Parathyroid adenoma (tissue), 2 donors: ENCODE data around the gene DLGAP1.

Source experiments
- H2AFZ ChIP-seq: fragments of 300-600 bp; sonication (generic); one replicate; pipeline ENCODE4 v1.7.0; 2017; ENCODE audit warnings: antibody characterized with exemption, mild to moderate bottlenecking
- H3K27ac ChIP-seq: fragments of 300-600 bp; sonication (generic); one replicate; pipeline ENCODE4 v1.7.0; 2017
- H3K27me3 ChIP-seq: fragments of 300-600 bp; sonication (generic); one replicate; pipeline ENCODE4 v1.7.0; 2017; ENCODE audit warnings: low read length; ENCODE audit not compliant: control insufficient read depth, insufficient read depth
- H3K36me3 ChIP-seq: fragments of 300-600 bp; sonication (generic); one replicate; pipeline ENCODE4 v1.7.0; 2017; ENCODE audit warnings: low read length; ENCODE audit not compliant: control insufficient read depth, insufficient read depth
- H3K4me1 ChIP-seq: fragments of 300-600 bp; sonication (generic); one replicate; pipeline ENCODE4 v1.7.0; 2017; ENCODE audit warnings: control low read depth
- H3K4me2 ChIP-seq: fragments of 300-600 bp; sonication (generic); one replicate; pipeline ENCODE4 v1.7.0; 2017; ENCODE audit warnings: low read length
- H3K4me3 ChIP-seq: fragments of 300-600 bp; sonication (generic); one replicate; pipeline ENCODE4 v1.7.0; 2017; ENCODE audit warnings: low read depth, low read length
- H3K79me2 ChIP-seq: fragments of 300-600 bp; sonication (generic); one replicate; pipeline ENCODE4 v1.7.0; 2017; ENCODE audit warnings: control low read depth
- H3K9ac ChIP-seq: fragments of 300-600 bp; sonication (generic); one replicate; pipeline ENCODE4 v1.7.0; 2017; ENCODE audit warnings: mild to moderate bottlenecking
- H3K9me3 ChIP-seq: fragments of 300-600 bp; sonication (generic); one replicate; pipeline ENCODE4 v1.7.0; 2017; ENCODE audit warnings: low read length; ENCODE audit not compliant: control insufficient read depth
- TF ChIP-seq, protein P1 (sequence below): fragments of 300-600 bp; sonication (generic); IDR thresholded peaks from one replicate; pipeline ENCODE4 v1.7.0; 2017; ENCODE audit warnings: antibody characterized with exemption, mild to moderate bottlenecking
- donor health status: primary hyperparathyroidism.

Gene DLGAP1

DNA sequence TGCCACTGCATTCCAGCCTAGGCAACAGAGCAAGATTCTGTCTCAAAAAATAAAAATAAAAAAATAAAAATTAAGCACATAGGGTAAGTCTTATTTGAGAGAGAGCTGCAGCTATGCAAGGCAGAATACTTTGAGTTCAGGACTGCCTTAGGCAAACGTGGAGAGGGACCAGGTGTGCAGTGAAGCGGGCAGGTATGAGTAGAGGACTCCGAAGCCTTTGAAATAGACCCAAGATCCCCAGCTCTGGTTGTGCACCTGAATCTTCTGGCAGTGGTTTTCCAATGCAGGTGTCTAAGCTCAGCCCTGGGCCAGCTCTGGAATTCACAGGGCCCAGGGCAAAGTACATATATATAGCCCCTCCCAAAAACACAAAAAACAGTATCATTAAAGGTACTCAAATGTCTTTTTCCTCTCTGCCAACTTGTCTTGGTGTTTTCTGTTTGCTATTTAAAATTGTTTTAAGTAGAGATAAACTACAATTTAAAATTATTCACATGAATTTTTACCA, 983.9 kb downstream of the DLGAP1 start:
- no peaks in the 10 kb centered on the region for H3K27me3 ChIP-seq
- no peaks in the 10 kb centered on the region for H3K4me1 ChIP-seq
- no peak overlapping the region for H2AFZ ChIP-seq
- H3K4me3 ChIP-seq, result no peak overlapping the region
- H3K27ac ChIP-seq, result no peak overlapping the region
- TF ChIP-seq, protein P1, sequence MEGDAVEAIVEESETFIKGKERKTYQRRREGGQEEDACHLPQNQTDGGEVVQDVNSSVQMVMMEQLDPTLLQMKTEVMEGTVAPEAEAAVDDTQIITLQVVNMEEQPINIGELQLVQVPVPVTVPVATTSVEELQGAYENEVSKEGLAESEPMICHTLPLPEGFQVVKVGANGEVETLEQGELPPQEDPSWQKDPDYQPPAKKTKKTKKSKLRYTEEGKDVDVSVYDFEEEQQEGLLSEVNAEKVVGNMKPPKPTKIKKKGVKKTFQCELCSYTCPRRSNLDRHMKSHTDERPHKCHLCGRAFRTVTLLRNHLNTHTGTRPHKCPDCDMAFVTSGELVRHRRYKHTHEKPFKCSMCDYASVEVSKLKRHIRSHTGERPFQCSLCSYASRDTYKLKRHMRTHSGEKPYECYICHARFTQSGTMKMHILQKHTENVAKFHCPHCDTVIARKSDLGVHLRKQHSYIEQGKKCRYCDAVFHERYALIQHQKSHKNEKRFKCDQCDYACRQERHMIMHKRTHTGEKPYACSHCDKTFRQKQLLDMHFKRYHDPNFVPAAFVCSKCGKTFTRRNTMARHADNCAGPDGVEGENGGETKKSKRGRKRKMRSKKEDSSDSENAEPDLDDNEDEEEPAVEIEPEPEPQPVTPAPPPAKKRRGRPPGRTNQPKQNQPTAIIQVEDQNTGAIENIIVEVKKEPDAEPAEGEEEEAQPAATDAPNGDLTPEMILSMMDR, result no peak
- H3K9me3 ChIP-seq, result no peaks in the 10 kb centered on the region
- H3K36me3 ChIP-seq, result no peaks in the 10 kb centered on the region
- H3K4me2 ChIP-seq, result no peak overlapping the region
- H3K79me2 ChIP-seq, result no peaks in the 10 kb centered on the region
- no peak overlapping the region for H3K9ac ChIP-seq

DNA sequence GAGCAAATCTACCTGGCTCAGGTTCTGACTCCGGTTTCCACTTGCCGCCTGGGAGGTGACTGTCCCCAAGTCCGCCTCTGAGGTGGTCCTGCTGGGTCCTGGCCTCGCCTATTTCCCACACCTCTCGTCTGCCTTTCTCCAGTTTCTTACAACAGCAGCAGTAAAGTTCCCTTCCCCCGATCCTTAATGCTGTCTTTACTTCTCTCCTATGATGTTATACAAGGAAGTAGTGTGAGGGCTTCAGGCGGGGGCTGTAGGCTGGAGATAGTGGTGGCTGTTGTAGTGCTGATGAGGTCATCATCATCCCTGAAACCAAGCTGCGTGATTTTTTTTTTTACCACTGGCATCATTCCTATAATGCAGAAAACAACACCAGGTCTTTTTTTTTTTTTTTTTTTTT, 986.3 kb downstream of the DLGAP1 start:
- no peak overlapping the region for H3K4me3 ChIP-seq
- H3K9ac ChIP-seq, result no peak overlapping the region
- H3K4me2 ChIP-seq, result no peak overlapping the region
- H3K9me3 ChIP-seq, result no peaks in the 10 kb centered on the region
- no peaks in the 10 kb centered on the region for H3K27me3 ChIP-seq
- no peak overlapping the region for H2AFZ ChIP-seq
- H3K36me3 ChIP-seq, result no peaks in the 10 kb centered on the region
- no peaks in the 10 kb centered on the region for H3K4me1 ChIP-seq
- TF ChIP-seq, protein P1, result no peak
- H3K27ac ChIP-seq, result no peak overlapping the region
- no peaks in the 10 kb centered on the region for H3K79me2 ChIP-seq

DNA sequence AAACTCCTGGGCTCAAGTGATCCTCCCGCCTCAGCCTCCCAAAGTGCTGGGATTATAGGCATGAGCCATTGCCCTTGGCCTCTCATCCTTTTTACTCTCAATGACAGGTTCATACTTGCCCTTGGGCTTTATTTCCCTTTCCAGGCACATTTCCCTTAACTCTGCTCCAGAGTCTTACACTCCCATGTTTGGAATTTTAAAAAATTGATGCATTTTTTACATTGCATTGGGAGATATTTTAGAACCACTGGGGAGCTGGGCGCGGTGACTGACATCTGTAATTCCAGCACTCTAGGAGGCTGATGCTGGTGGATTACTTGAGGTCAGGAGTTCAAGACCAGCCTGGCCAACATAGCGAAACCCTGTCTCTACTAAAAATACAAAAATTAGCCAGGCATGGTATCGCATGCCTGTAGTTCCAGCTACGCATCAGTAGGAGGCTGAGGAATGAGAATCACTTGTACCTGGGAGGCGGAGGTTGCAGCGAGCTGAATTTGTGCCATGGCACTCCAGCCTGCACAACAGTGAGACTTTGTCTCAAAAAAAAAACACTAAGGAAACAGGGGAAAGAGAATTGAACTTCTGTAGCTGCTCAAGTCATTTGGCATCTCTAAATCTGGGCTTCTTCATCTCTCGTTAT, 986.9 kb downstream of the DLGAP1 start:
- Histone ChIP-seq H3K4me3 (no peak overlapping the region), H3K27ac (no peak overlapping the region), H3K79me2 (no peaks in the 10 kb centered on the region), H3K9me3 (no peaks in the 10 kb centered on the region), H3K4me1 (no peaks in the 10 kb centered on the region), H3K27me3 (no peaks in the 10 kb centered on the region), H3K9ac (no peak overlapping the region), H3K4me2 (no peak overlapping the region), H2AFZ (no peak overlapping the region), H3K36me3 (no peaks in the 10 kb centered on the region)
- TF ChIP-seq, protein P1, result no peak

DNA sequence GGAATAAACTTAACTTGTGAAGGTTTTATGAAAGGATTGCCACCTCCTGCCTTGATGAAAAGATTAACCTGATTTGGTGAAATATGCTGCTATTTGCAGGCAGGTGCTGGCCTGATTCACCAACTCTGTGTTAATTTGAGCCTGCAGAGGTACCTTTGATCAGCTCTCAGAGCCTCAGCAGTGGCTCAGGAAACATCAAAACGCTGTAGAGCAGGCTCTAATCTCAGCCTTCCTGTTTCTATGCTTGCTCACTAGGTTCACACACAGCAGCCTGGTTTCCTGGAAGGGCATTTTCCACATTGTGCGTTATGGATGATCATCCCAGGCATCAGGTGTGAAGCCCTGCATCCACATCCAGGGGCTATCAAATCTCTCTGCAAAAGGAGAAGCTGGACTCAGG, 988.2 kb downstream of the DLGAP1 start:
- Histone ChIP-seq H3K4me2 (no peak overlapping the region), H2AFZ (no peak overlapping the region), H3K36me3 (no peaks in the 10 kb centered on the region), H3K9me3 (no peaks in the 10 kb centered on the region), H3K4me1 (no peaks in the 10 kb centered on the region), H3K27ac (no peak overlapping the region), H3K27me3 (no peaks in the 10 kb centered on the region), H3K9ac (no peak overlapping the region), H3K4me3 (no peak overlapping the region), H3K79me2 (no peaks in the 10 kb centered on the region)
- TF ChIP-seq, protein P1, result no peak

DNA sequence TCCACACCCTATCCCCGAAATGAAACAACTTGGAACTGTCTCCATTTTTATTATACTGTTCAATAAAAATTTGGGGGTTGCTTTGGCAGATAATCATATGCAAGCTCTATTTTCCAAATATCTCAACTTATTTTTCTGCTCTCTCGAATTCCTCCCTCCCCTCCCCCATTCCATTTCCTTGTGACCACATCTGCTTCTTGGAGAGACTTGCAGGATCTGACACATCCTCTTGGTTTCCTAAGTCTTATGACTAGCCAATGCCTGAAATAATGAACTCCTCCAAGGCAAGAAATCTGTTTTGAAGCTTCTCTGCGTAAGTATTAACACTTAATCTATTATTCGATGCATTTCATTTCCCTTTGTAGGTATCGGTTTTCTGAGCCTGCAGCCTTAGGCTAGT, 989.1 kb downstream of the DLGAP1 start:
- no peak overlapping the region for H3K4me2 ChIP-seq
- H3K9me3 ChIP-seq, result no peaks in the 10 kb centered on the region
- TF ChIP-seq, protein P1, result no peak
- no peak overlapping the region for H3K27ac ChIP-seq
- H3K9ac ChIP-seq, result no peak overlapping the region
- no peak overlapping the region for H3K4me3 ChIP-seq
- H3K36me3 ChIP-seq, result no peaks in the 10 kb centered on the region
- H3K27me3 ChIP-seq, result no peaks in the 10 kb centered on the region
- H3K79me2 ChIP-seq, result no peaks in the 10 kb centered on the region
- H3K4me1 ChIP-seq, result no peaks in the 10 kb centered on the region
- no peak overlapping the region for H2AFZ ChIP-seq
